GM19467 (cell line): ENCODE measurements around the gene MBNL1.

Experiments used
- ATAC-seq: cut with Tn5 transposase; IDR thresholded peaks from one replicate; pipeline ENCODE4 v1.9.1; 2021; ENCODE audit warnings: mild to moderate bottlenecking, moderate library complexity; ENCODE audit not compliant: unreplicated experiment

Gene MBNL1, protein sequence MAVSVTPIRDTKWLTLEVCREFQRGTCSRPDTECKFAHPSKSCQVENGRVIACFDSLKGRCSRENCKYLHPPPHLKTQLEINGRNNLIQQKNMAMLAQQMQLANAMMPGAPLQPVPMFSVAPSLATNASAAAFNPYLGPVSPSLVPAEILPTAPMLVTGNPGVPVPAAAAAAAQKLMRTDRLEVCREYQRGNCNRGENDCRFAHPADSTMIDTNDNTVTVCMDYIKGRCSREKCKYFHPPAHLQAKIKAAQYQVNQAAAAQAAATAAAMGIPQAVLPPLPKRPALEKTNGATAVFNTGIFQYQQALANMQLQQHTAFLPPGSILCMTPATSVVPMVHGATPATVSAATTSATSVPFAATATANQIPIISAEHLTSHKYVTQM

DNA sequence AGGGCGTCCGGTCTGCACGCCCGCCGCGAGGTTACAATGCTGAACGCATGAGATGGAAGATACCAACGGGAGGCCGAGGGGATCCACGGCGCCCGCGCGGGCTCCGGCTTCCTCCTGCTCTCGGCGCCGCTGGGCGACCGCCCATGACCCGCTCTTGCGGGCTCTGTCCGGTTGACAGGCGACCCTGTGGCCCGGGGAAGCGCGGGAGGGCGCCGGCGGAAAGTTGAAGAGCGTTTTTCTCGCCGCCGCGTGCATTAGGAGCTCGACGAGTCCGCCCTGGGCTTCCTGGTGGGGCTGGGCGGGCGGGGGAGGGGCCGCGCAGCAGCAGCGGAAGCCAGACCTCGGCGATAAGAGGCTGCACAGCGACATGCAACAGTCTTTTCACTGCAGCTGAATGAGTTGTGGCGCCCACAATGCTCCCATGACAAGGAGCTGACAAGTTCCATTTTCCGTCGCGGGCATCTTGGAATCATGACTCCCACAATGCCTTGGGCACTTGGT is at the start of gene MBNL1:
MBNL1 (plus strand) TSS at position 375 of the 501 bp plus-strand sequence. CDS start 31,265 bp downstream, outside the sequence.
- ATAC-seq, result peak; percentile 60

DNA sequence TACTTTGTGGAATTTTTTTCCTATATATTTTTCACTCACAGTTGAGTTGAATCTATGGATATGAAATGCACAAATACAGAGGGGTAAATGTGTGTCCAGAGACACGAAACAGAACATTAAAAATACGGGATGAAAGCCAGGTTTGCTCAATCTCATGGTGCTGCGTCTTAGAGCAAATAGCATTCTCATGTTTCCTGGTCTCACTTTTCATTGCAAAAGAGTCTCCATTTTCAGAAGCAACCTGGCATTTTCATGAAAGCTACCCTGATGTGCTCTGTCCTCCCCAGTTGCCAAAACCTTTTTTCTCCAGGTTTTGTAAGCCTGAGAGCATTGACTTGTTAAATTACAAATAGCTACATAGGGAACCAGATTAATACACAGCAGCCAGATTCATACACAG is 49.5 kb upstream of the MBNL1 start:
- no peak for ATAC-seq

DNA sequence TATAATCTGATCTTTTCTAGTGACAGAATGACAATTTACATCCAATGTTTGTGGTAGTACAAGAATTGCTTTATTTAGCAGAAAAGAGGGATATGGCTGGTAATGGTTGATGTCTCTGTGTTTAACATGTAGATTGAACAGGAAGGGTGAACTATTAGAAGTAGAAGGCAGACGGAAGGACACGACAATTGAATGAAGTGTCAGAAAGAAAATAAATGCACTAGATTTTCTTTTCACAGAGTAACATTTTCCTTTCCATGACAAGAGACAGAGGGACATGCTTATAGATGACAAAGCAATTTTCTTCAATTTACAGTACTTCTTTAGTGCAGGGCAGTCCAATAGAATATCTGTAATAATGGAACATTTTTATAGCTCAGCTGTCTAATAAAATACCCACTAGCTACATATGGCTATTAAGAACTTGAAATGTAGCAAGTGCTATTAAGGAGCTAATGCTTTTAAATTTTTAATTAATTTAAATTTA is 48.9 kb upstream of the MBNL1 start:
- no peak for ATAC-seq

DNA sequence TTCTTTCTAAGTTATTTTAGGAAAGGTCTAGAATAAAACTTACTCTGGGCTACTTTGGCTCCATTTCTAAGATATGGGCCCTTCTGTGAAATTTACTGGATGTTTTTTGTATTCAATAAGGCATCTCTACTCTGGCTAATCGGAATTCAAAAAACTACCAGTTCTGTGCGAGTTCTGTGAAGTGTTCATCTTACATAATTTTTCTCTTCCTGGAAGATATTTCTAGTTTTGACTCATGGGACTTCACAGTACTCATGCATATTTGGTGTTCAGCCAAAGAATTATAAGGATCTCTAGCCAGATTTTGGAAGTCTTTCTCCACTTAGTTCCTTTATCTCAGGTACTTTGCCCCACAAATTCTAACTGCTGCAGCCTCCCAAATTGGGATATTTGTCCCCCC is 46.4 kb upstream of the MBNL1 start:
- no peak for ATAC-seq

DNA sequence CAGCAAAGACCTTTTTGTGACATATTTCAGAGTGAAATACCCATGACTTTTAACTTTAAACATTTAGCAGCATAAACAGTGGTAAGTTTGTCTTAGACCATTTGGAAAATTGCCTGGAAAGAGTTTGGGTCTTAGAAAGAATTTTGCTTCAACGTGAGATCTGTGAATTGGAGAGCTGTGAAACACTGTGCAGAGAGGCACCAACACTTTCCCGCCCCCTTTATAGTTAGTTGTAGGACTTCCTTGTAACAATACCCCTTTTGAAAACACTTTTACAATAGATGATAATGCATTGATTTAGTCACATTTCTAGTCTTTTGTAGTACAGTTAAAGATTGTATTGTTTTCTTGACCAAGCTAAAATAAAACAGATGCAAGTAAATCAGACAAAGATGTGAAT is 43.5 kb upstream of the MBNL1 start:
- no peak for ATAC-seq

DNA sequence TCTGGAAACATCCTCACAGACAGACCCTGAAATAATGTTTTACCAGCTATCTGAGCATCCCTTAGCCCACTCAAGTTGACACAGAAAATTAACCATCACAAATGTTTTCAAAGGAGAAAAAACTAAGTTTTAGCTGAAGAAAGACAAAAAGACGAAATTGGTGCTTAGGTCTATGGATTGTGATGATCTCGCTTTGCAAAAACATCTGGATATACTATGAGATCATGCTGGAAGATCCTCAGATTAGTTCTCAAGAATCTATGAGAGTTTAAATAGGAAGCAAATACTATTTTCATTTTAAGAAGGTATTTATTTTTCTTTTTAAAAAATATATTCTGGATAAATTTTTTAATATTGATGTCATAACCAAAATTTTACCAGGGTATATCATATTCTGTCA is 42.6 kb upstream of the MBNL1 start:
- ATAC-seq, result no peak

DNA sequence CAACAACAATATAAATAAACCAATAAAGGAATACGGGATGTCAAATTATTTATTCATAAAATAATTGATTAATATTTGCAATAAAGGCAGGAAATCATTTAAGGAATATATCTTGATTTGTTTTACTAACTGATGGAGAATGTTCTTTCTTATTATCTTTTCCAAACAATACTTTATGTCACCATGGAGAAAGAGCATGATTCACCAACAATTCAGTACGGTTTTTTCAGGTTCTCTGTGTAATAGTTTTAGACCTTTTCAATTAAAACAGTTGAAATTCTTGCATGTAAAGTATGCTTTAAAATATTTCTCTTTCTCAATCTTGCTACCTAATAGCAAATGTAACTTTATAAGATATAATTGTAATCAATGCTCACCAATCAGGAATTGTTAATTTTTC is 41.7 kb upstream of the MBNL1 start:
- no peak for ATAC-seq

DNA sequence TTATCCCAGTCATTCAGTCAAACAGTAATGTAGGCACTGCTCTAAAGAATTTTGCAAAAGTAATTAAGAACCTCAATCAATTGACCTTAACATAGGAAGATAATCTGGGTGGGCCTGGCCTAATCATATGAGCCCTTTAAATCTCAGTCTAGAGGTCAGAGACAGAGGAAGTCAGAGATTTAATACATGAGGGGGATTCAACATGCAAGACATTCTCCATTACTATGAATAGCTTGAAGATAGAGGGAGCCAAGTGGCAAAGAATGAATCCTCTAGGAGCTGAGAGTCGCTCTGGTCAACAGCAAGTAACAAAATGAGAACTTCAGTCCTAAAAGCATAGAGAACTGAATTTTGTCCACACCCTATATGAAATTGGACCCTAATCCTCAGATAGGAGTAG is 39.0 kb upstream of the MBNL1 start:
- ATAC-seq, result no peak

DNA sequence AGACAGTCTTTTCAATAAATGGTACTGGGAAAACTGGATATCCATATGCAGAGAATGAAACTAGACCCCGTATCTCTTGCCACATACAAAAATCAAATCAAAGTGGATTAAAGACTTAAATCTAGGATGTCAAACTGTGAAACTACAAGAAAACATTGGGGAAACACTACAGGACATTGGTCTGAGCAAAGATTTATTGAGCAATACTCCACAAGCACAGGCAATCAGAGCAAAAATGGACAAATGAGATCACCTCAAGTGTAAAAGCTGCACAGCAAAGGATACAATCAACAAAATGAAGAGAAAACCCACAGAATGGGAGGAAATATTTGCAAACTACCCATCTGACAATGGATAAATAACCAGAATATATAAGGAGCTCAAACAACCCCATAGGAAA is 38.4 kb upstream of the MBNL1 start:
- ATAC-seq, result no peak

DNA sequence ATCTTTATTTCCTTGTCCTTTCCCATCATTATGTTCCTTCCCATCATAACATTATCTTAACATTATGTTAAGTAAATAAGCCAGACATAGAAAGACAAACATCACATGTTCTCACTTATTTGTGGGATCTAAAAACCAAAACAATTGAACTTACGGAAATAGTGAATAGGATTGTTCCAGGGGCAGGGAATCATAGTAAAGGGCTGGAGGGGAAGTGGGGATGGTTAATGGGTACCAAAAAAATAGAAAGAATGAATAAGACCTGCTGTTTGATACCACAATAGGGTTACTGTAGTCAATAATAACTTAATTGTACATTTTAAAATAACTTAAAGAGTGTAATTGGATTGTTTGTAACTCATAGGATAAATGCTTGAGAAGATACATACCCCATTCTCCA is 36.7 kb upstream of the MBNL1 start:
- no peak for ATAC-seq

DNA sequence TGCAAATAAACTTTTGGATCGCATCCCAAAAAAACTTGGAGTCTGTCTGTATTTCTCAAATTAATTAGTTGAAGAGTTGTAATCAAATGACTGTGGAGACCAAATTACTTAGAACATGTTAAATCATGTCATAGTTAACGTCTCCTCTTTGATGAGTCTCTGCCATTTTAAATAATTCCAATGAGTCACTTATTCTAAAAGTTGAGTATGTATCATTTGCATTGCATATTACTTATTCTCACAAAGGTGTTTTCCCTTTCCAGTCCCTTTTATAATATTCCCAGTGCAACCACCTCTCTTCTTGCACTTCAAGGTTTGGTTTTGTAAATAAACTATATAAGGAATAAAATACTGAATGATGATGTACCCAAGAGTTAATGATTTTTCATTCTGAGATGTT is 36.0 kb upstream of the MBNL1 start:
- no peak for ATAC-seq

DNA sequence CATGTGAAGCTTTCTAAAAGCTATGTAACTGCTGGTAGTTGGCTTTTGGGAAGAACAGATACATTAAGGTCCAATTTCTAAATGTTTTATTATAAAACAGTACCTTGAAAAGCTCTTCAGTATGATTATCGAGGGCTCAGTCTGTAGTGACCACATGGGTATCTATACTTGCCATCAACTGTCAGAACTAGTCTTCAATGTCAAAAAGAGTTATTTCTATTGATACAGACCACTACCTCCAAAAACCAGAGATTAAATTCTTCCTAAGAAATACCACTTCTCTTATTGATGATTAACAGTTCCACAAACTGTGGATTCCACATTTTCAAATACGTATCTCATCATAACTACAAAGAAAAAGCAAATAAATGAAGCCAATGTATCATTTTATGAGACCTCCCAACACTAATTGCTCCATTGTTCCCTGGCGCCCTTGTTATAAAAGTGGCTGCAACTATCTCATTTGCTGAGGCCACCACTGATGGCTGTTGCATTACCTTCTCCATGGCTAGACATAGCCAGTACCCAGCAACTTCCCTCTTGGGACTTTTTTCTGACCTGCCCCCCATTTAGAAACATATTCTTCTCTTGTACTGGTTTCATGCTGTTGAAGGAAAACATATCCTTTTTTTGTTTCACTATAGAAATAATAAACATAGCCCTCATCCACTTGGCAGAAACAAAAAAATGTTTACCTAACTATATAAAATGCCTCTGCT is 33.9 kb upstream of the MBNL1 start:
- ATAC-seq, result no peak

DNA sequence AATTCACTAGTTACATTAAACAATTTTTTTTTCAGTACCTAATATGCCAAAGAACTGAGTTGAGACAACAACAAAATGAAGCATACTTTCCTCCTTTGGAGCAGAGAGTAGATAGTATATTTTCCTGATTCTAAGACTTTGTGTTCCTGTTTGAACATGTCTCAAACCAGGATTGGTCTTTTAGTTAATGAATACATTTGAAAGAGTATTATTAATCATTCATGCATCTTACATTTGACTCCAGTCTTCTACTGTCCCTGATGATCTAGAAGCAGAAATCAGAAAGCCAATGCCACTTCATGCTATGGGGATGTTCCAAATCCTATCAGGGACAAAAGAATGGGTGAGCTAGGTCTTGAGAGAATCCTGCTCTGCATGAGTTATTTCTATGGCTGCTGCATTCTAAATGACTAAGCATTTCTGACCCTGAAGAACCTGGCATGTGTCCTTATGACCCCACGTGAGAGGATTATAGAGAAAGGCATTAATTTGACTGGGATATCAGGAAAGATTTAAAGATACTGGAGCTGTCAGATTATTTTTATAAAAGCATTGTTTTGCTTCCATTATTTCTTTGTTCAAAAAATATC is 32.9 kb upstream of the MBNL1 start:
- peak; percentile 50 for ATAC-seq

DNA sequence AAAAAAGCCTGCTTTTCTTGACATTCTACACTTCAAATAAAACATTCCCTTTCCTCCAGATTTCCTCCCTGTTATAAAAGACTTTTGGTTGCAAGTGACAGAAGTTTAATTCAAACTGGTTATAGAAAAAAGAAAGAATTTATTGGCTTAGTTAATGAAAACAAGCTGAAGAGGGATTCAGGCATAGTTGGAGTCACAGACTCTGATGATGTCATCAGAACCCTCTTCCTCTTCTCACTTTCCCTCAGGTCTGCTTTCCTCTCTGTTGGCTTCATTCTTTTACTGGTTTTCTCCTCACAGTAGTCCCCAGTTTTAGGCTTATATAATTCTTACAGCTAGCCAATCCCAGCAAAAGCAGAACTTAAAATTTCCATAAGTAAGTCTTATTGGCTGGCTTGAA is 32.0 kb upstream of the MBNL1 start:
- ATAC-seq, result no peak

DNA sequence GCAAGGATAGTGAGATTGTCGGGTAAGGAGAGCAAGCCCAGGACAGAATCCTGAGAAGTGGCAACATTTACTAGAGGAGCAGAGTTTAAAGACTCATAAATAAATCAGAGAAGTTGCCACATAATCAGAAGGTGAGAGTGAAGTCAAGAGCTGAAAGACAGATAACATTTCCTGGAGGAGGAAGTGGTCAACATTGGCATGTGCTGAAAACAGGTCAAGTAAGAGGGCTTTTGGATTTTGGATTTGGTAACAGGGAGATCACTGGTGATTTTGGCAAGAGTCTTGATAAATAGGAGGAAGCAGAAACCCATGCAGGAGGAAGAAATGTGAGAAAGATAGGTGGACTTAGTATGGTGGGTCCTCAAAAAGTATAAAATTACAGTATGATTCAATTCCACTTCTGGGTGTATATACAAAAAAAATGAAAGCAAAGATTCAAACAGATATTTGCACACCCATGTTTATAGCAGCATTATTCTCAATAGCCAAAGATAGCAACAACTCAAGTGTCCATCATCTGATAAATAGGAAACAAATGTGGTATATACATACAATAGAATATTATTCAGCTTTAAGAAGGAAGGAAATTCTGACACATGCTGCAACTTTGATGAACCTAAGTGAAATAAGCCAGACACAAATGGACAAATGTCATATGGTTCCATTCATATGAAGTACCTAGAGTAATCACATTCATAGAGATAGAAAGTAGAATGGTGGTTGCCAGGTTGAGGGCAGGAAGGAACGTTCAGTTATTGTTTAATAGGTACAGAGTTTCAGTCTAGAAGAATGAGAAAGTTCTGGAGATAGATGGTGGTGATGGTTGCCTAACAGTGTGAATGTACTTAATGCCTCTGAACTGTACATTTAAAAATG is 27.3 kb upstream of the MBNL1 start:
- peak; percentile 53 for ATAC-seq

DNA sequence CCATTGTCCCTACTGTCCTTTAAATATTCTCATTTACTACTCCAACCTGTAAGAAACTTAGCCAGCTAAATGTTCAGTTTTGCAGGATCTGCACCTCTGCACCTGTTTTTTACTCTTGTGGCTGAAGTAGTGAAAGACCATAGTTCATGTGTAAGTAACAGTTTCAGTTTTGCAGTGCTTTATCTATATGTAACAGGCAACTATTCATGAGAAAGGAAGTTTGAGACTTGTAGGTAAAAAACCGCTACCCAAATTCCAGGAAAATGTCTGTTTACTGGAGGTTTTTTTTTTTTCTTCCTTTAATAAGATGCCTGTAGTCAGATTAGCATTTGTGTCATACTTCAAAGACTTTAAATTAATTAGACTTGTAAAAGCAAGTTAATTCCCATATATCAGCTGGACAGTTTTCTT is 25.4 kb upstream of the MBNL1 start:
- peak; percentile 58 for ATAC-seq

DNA sequence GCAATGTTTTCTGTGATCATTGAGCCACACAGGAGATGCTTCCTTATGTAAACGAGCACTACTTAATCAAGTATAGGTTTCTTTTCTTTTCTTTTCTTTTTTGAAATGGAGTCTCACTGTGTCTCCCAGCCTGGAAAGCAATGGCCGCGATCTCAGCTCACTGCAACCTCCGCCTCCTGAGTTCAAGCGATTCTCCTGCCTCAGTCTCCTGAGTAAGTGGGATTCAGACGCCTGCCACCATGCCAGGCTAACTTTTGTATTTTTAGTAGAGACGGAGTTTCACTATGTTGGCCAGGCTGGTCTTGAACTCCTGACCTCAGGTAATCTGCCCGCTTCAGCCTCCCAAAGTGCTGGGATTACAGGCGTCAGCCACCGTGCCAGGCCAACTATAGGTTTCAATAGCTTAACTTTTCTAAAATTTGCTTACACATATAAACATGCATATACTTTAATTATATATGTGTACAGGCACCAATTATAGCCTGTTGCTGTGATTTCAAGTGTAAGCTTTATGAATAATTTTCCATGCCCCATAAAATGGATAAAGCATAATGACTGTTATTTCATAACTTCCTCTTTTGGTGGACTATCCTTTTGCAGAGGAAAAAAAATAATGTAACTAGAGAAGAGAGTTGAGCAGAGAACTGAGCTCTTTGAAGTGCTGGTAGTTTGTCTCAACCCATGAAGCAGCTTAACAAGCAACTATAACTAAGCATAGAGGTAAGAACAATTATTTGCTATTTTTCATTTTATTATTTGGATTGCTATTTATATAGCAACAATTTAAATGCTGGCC is 24.8 kb upstream of the MBNL1 start:
- ATAC-seq, result peak; percentile 25

DNA sequence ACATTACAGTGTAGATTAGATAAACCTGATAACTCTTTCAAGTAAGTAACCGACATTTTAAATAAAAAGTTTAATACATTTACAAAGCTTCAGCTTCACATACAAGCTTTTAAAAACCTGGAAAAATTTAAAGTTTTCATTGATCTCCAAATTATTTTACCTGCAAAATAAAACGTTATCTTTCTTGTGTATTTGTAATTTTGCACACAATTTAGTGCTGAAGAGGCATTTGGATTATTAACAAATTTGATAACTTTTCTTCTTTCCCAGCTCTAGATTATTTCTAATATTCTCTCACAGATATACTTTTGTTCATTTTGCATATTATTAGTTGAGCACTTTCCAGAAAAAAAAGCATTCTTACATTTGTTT is 24.2 kb upstream of the MBNL1 start:
- no peak for ATAC-seq

DNA sequence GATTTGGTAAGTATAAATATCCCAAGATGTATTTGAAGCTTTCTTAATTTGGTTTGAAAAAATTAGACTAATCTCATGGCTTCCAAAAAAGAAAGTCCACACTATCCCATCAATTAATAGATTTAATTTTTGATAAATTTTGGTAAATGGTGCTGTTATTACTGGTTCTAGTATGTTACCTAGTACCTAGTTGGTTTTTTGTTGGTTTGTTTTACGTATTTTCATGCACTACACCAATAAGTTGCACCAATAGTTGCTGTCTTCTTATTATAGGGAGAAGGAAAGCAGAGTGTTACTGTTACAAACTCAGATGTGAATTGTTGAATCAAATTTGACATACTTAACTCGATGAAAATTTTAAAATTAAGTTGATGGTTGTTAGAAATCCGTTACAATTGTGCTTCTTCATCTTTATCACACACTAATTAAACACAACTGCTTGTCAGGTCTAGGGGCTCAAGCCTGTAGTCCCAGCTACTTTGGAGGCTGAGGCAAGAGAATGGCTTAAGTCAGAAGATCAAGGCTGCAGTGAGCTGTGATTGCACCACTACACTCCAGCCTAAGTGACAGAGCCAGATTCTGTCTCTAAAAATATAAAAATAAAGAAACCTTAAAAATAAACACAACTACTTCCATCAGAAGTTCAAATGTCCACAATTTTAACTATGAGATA is 23.1 kb upstream of the MBNL1 start:
- no peak for ATAC-seq
